ENCODE data around the gene RAB18.

DNA sequence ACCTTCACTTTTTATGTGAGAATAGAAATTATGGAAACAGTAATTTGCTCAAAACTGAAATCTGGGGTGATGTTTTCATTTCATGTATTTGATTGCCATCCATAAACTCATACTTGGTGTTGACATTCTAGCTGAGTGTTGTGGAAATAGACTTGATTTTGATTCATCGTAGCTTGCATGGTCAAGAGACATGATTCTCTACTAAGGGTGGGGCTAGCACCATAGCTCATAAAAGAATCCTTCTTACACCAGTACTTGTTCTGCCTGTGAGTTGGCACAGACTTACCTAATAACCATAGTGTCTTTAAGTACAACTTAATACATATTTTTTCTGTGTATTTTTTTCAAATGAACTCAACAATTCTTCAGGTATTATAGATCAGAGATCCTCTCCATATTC is 36.6 kb downstream of the RAB18 start:
- TF ChIP-seq, protein P1, sequence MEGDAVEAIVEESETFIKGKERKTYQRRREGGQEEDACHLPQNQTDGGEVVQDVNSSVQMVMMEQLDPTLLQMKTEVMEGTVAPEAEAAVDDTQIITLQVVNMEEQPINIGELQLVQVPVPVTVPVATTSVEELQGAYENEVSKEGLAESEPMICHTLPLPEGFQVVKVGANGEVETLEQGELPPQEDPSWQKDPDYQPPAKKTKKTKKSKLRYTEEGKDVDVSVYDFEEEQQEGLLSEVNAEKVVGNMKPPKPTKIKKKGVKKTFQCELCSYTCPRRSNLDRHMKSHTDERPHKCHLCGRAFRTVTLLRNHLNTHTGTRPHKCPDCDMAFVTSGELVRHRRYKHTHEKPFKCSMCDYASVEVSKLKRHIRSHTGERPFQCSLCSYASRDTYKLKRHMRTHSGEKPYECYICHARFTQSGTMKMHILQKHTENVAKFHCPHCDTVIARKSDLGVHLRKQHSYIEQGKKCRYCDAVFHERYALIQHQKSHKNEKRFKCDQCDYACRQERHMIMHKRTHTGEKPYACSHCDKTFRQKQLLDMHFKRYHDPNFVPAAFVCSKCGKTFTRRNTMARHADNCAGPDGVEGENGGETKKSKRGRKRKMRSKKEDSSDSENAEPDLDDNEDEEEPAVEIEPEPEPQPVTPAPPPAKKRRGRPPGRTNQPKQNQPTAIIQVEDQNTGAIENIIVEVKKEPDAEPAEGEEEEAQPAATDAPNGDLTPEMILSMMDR (IDR thresholded peaks at IDR 0.05), result no peak
- no peak for TF ChIP-seq EZH2 (IDR thresholded peaks at IDR 0.05; ENCODE audit: borderline replicate concordance, insufficient read depth, low read depth, low read length, poor library complexity, severe bottlenecking)

Measured in B cell (primary cell).